GM19438 (cell line): ENCODE measurements around the gene ICE1.
"Not testable (repeated sequence)": the region's sequence is repeated elsewhere in the genome, so short reads cannot be mapped to it uniquely, and the experiment has no call there.

Experiments used
- ATAC-seq: cut with Tn5 transposase; IDR thresholded peaks from one replicate; pipeline ENCODE4 v1.9.1; 2021; ENCODE audit warnings: low read depth; ENCODE audit not compliant: unreplicated experiment

ICE1 gene

GRCh38 chr5:5483880-5484598, 61.6 kb downstream of the ICE1 start:
- no peak for ATAC-seq

GRCh38 chr5:5486122-5486521, 63.6 kb downstream of the ICE1 start:
- ATAC-seq, result no peak

- ATAC-seq, result no peak
Measured at GRCh38 chr5:5487585-5488360, 65.3 kb downstream of the ICE1 start.

GRCh38 chr5:5490774-5491347, 68.4 kb downstream of the ICE1 start:
- no peak for ATAC-seq

GRCh38 chr5:5492087-5492933, 69.8 kb downstream of the ICE1 start:
- peak; percentile 49 for ATAC-seq

GRCh38 chr5:5492934-5493271, 70.4 kb downstream of the ICE1 start:
- not testable (repeated sequence) for ATAC-seq

GRCh38 chr5:5494489-5495402, 72.3 kb downstream of the ICE1 start:
- ATAC-seq, result peak; percentile 88

- ATAC-seq, result no peak
Measured at GRCh38 chr5:5497152-5497788, 74.8 kb downstream of the ICE1 start.

- ATAC-seq, result no peak
Measured at GRCh38 chr5:5499442-5499841, 77.0 kb downstream of the ICE1 start.

- ATAC-seq, result no peak
Measured at GRCh38 chr5:5504325-5504724, 81.8 kb downstream of the ICE1 start.

GRCh38 chr5:5505815-5506214, 83.3 kb downstream of the ICE1 start:
- ATAC-seq, result no peak

GRCh38 chr5:5508391-5508790, 85.9 kb downstream of the ICE1 start:
- ATAC-seq, result no peak

GRCh38 chr5:5511904-5512416, 89.5 kb downstream of the ICE1 start:
- no peak for ATAC-seq

GRCh38 chr5:5512543-5512942, 90.1 kb downstream of the ICE1 start:
- no peak for ATAC-seq

- not testable (repeated sequence) for ATAC-seq
Measured at GRCh38 chr5:5520622-5521021, 98.1 kb downstream of the ICE1 start.

- no peak for ATAC-seq
Measured at GRCh38 chr5:5521029-5521428, 98.6 kb downstream of the ICE1 start.

- no peak for ATAC-seq
Measured at GRCh38 chr5:5521478-5521877, 99.0 kb downstream of the ICE1 start.

- ATAC-seq, result no peak
Measured at GRCh38 chr5:5522336-5522735, 99.9 kb downstream of the ICE1 start.

- ATAC-seq, result peak; percentile 95
Measured at GRCh38 chr5:5523066-5523505, 100.6 kb downstream of the ICE1 start.
